NCI-H524 (cell line): ENCODE measurements around the gene EIF2S2.
A peak's percentile ranks its signal among the peaks of the same experiment; 100 is the strongest.

ENCODE experiments used
- DNase-seq, 2 experiments: peaks; one replicate each; lab custom pipeline; 2025; lab: John Stamatoyannopoulos, UW

EIF2S2 gene

DNA sequence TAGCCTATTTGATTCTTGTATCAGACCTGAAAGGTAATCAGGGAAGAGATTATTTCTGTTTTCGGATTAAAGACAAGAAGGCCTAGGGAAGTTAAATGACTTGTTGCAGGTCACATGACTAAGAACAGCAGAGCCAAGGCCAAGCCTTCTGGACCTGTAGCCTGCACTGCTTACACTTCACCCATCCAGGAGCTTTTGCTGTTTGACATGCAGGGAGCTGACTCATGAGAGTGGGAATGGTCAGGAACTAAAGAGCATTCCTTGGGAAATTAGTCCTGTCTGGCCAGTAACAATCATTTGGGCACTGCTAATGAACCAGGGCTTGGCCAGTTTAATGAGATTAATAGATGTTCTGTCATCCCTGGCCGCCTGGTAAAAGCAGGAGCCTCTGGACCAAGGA lies 46.8 kb downstream of the EIF2S2 start:
- no peak for DNase-seq

DNA sequence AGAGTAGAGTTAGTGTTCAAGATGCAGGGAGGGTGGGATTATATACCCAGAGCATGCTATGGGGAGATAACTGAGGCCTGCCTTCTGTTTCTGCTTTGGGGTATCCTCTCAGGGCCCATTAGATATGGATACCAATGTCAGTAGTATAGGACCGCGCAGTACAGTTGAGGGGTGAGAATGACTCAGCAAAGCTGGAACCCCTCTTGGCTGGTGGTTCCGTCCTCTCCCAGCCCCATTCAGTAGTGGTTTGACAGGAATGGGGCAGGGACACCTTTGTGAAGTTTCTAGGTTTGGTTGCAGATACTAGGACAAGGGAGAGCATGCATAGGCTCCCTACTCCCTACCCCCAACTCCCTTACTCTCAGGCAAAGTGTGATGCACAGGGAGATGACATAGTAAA lies 47.8 kb downstream of the EIF2S2 start:
- DNase-seq = no peak

DNA sequence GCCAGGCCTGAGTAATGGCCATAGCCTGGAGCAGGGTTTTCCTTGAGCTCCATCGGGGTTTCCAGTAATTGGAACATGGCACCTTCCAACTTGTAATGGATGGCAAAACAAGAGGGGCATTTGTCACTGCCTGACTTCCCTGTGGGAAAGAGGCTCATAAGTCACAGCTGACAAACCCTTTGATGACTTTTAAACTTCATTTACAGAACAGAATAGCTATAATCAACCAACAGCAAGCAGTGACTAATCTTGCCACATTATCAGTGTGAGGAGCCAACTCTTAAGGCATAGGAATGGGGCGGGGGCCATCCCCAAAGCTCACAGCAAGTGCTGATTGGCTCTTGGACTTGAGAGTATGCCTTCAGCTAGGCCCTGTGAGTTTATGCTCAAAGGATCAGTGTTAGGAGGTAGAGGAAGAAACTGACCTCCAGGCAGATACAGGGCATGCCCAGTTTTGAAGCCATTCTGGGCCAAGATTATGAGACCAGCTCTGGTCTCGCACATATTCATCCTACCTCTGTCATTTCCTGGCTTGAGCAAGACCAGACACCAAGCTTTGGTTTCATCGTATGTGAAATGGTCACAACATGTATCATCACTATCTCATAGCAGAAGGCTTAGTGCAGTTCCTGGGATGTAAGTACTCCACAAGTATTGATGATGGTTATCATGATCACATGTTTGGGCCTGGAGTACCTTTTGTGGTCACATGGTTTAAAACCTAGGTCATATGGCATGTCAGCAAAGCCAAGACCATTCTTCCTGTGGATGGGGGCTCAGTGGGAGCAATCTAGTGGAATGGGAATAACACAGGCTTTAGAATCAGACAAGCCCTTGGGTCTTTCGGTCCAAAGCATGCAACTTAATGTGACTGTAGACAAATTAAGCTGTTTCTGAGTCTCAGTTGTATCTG lies 49.2 kb downstream of the EIF2S2 start:
- no peak for DNase-seq

DNA sequence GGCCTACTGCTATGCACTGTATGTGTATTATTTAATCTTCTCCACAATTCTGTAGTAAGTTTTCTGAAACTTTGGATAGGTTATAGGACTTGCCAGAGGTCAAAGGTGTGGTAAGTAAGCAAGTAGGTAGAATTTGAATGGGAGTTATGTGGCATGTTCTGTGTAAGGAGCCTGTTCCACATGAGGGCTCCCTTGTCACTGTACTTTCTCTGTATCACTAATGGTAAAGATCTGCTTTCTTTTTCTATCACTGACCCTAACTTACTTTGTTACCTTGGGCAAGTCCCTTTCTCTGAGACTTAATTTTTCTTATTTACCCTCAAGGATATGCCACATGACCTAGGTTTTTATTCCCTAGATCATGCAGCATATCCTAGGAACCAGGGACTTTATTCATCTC lies 50.3 kb downstream of the EIF2S2 start:
- DNase-seq = no peak

GRCh38 chr20:34060970-34061369 lies 51.1 kb downstream of the EIF2S2 start:
- no peak for DNase-seq

- DNase-seq = peak in 1 of 2 experiments; percentile 67
Observed at GRCh38 chr20:34058831-34059230, 53.2 kb downstream of the EIF2S2 start.

DNA sequence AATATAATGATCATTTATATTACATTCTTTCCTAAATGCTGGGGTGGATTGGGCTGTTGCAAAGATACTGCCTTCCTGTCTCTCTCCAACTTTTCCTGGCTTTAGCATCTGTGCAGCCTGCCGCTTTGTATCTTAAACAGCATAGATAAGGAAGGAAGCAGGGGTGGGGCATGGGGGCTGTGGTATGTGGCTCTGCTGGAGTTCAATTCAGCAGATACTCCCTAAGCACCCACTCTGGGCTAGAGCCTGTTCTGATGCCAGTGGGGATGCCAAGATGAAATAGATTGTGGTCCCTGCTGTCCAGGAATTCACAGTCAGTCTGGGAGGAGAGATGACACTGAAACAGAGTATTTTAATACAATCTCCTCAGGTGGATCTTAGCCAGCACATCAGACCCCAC lies 56.8 kb downstream of the EIF2S2 start:
- no peak for DNase-seq

- no peak for DNase-seq
Observed at GRCh38 chr20:34052414-34052813, 59.6 kb downstream of the EIF2S2 start.

DNA sequence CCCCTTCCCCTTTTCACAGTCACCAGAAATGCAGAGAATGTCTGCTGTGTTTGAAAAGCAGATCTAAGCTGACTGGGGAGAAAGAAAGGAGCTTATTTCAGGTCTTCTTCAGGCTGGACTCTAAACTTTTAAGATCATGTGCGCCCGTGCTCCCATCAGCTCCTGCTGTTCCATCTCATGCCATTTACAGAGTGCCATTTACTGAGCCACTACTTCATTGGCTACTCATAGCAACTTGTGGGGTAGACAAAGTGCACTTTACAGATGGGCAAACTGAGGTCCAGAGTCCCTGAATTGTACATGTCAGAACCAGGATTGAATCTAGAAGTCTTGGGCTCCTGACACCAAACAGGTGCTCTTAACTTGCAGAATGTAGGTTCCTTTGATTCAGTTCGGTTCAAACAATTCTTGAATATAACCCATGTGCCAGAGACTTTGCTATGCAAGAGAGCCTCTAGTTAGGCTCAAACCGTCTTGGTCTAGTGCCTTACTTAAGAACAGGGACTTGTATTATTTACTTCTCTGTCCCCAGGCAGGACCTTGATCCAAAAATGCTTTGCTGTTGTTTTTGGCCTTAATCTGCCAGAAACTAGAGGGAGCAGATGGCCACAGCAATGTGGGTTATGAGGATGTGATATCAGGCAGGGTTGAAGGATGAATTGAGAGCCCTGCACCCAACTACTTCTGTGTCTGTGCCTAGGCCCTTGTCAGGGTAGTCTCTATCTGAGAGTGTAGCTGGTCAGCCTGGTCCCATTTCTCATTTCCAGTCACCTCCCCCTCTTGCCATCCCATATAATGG lies 61.9 kb downstream of the EIF2S2 start:
- peak in 1 of 2 experiments; percentile 43 for DNase-seq

DNA sequence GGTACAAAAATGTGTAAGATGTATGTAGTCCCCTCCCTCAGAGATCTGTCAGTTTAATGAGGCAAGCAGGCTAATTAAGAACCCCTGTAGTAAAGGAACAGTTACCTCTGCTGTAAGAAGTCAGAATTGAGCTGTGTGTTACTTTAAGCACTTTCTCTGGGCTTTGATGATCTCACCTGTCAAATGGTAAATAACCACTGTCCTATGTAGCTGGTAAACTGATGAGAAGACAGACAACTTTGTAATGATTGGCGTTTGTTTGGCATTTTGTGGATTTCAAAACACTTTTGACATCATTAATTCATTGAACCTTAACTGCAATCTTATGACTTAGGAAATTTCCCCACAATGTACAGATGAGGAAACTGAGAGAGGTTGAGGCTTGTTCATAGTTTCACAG lies 62.7 kb downstream of the EIF2S2 start:
- no peak for DNase-seq

GRCh38 chr20:34047917-34048316 lies 64.1 kb downstream of the EIF2S2 start:
- DNase-seq = no peak

DNA sequence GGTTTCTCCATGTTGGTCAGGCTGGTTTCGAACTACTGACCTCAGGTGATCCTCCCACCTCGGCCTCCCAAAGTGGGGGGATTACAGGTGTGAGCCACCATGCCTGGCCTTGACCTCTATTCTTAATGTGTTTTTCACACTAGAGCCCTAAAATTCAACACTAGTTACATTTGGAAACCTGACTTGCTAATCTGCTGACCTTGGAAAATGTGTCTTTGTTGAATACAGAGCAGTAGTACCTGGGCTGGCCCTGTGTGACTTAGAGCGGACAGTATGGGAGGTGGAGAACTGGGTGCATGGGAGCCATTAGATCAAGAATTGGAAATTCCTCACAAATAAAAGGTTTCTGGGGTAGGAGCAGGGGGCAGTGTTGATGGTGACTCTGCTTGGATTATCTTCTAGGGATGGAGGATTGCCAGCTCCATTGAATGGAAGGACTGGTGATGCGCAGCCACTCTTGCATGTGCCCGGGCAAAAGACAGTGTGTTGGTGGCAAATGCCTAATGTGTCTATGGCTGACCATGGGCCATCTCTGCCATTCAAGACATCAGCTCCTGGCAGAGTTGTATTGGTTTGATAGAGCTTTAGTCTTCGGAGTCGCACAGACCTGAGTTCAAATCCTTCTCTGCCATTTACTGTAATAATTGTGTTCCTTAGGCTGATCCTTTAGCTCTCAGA lies 64.9 kb downstream of the EIF2S2 start:
- DNase-seq = no peak

DNA sequence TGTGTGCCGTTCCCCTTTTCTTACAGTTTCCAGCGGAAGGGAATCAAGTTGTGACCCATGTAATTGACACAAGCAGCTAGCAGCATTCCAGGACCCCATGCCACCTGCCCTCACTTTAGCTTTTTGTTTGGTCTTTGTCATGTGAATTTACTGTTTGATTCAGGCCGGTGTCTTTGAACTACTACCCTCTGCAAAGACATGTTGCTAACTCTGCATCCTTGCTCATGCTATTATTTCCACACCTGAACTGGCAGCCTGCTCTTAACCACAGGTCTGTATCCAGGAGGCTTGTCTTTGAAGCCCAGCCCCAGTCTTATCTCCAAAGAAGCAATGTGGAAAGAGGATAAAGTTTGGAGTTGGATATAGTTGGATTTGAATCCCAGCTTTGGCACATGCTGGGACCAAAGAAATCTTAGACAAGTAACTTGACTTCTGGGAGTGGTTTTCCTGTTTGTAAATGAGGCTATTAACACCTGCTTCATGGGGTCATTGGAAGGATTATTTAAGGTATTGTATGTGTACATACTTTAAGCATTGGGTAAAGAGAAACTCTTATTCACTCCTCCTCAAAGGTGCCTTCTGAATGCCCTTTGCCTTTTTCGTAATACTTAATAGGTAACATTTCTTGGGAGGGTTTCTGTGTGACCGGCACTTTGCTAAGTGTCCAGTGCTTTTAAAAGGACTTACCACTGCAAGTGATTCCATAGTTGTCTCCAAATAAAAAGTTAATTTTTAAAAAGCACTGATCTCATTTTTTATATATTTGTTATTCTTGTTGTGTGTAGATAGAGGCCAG lies 65.9 kb downstream of the EIF2S2 start:
- no peak for DNase-seq

DNA sequence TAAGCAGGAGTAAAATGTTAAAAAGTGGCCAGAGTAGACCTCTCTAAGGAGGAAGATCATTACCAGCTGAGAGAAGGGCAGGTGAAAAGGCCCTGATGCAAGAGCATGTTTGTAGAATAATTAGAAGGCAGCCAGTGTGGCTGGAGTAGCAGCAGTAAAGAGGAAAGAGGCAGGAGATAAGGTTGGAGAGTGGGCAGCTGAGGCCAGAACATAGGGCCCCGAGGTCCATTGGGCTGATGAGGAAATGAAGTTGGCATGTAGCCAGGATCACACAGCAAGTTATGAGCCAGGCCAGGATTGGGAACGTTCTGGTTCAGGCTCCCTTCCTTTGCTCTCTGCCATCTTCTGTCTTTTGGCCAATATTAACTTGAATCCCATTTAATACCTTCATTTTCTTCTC lies 66.7 kb downstream of the EIF2S2 start:
- no peak for DNase-seq

GRCh38 chr20:34043025-34043424 lies 69.0 kb downstream of the EIF2S2 start:
- DNase-seq = peak in 1 of 2 experiments; percentile 71

DNA sequence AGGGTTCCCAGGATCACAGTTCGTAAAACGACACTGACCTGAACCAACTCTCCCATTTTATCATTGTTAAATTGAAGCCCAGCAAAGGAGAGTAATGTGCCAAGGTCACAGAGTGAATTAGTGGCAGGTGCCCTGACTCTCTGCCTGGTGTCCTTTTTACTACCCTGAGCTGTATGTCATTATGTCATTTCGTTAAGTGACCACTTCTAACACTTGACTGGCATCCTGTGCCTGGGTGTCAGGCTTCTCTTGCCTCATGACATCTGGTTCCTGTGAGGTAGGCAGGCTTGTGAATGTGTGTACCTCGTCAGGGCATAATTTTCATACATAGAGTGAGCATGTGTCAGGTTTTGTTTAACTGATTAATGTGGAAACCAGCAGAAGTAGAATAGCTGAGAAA lies 69.8 kb downstream of the EIF2S2 start:
- DNase-seq = peak; percentile 85 to 92

- DNase-seq = no peak
Observed at GRCh38 chr20:34041226-34041625, 70.8 kb downstream of the EIF2S2 start.

DNA sequence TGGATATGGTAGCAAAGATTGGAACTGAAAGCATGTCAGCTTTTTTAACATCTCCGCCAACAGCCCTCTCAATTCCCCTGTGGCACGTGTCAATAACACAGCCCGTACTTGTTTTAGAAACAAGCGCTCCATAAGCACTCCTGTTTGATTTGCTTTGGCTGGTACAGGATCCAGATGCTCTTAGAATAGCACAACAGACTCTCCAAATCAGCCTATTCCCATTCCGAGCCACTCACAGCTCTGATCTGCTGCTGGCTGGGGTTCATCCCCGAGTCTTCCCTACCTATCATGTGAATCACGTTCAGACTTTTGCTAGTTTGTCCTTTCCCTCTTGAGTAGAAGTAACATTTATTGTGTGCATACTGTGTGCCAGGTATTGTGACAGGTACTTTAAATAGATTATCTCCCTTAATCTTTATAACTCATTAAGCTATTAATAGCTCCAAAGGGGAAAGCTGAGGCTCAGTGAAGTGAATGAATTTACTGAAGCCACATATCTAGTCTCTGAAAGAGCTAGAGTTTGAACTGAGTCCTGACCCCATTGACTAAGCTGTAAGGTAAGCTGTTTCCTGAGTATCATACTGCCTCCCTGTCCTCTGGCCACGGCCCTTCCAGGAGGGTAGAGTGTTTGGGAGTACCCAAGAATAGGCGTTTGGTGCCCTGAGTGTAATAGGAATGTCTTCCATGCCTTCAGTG lies 71.6 kb downstream of the EIF2S2 start:
- peak; percentile 78 to 94 for DNase-seq
